Trophoblast cell (in vitro differentiated cells and primary cell): ENCODE measurements around the gene SREBF1.
"Not testable (repeated sequence)": the region's sequence is repeated elsewhere in the genome, so short reads cannot be mapped to it uniquely, and the experiment has no call there.

Source experiments
- DNase-seq, 2 donors: peaks; one replicate each; pipeline ENCODE4 v3.0.0-alpha.2; 2016
- H2AFZ ChIP-seq: 2 replicates; pipeline ENCODE4 v1.6.1; 2013; ENCODE audit warnings: low read length, moderate library complexity, mild to moderate bottlenecking; ENCODE audit not compliant: insufficient read depth, poor library complexity
- H2AK5ac ChIP-seq: 2 replicates; pipeline ENCODE4 v1.6.1; 2013; ENCODE audit warnings: mild to moderate bottlenecking, low read length
- H2BK120ac ChIP-seq: 2 replicates; pipeline ENCODE4 v1.6.1; 2013; ENCODE audit warnings: low read length, mild to moderate bottlenecking, moderate library complexity; ENCODE audit not compliant: insufficient read depth, poor library complexity
- H2BK12ac ChIP-seq: 2 replicates; pipeline ENCODE4 v1.6.1; 2013; ENCODE audit warnings: mild to moderate bottlenecking, low read length, moderate library complexity
- H2BK5ac ChIP-seq: 2 replicates; pipeline ENCODE4 v1.6.1; 2013; ENCODE audit warnings: low read length, low read depth, moderate library complexity, mild to moderate bottlenecking; ENCODE audit not compliant: poor library complexity
- H3K14ac ChIP-seq: 2 replicates; pipeline ENCODE4 v1.6.1; 2013; ENCODE audit warnings: mild to moderate bottlenecking, low read length
- H3K18ac ChIP-seq: 2 replicates; pipeline ENCODE4 v1.6.1; 2013; ENCODE audit warnings: mild to moderate bottlenecking, low read length
- H3K23ac ChIP-seq: 2 replicates; pipeline ENCODE4 v1.6.1; 2013; ENCODE audit warnings: low read length
- H3K27ac ChIP-seq: 2 replicates; pipeline ENCODE4 v1.5.1; 2013; ENCODE audit warnings: low read depth, mild to moderate bottlenecking, inconsistent platforms, low read length, moderate library complexity
- H3K27me3 ChIP-seq: 2 replicates; pipeline ENCODE4 v1.6.1; 2013; ENCODE audit warnings: inconsistent platforms, mild to moderate bottlenecking, low read length, moderate library complexity; ENCODE audit not compliant: insufficient read depth
- H3K36me3 ChIP-seq, 2 experiments: 1 replicate in 1 of 2; 2 replicates in 1 of 2; pipeline ENCODE4 v1.6.1; 2013; ENCODE audit warnings: low read length in 2 of 2, mild to moderate bottlenecking in 2 of 2, moderate library complexity in 1 of 2; ENCODE audit not compliant: insufficient read depth in 2 of 2, control insufficient read depth in 1 of 2
- H3K4ac ChIP-seq: 2 replicates; pipeline ENCODE4 v1.6.1; 2013; ENCODE audit warnings: low read depth, mild to moderate bottlenecking, low read length, moderate library complexity
- H3K4me1 ChIP-seq, 2 experiments: 1 replicate in 1 of 2; 2 replicates in 1 of 2; pipeline ENCODE4 v1.6.1; 2013; ENCODE audit warnings: low read length in 2 of 2, mild to moderate bottlenecking in 2 of 2, moderate library complexity in 1 of 2; ENCODE audit not compliant: insufficient read depth in 2 of 2, control insufficient read depth in 1 of 2
- H3K4me2 ChIP-seq: 2 replicates; pipeline ENCODE4 v1.6.1; 2013; ENCODE audit warnings: inconsistent platforms, mild to moderate bottlenecking, low read length, moderate library complexity
- H3K4me3 ChIP-seq: 2 replicates; pipeline ENCODE4 v1.5.1; 2013; ENCODE audit warnings: mild to moderate bottlenecking, low read depth, low read length, inconsistent platforms
- H3K79me1 ChIP-seq: one replicate; pipeline ENCODE4 v1.6.1; 2013; ENCODE audit warnings: low read length
- H3K79me2 ChIP-seq: 2 replicates; pipeline ENCODE4 v1.6.1; 2013; ENCODE audit warnings: low read length, mild to moderate bottlenecking; ENCODE audit not compliant: control insufficient read depth, insufficient read depth, poor library complexity
- H3K9ac ChIP-seq: 2 replicates; pipeline ENCODE4 v1.6.1; 2013; ENCODE audit warnings: mild to moderate bottlenecking, low read length
- H3K9me3 ChIP-seq: 2 replicates; pipeline ENCODE4 v1.6.1; 2013; ENCODE audit warnings: low read depth, mild to moderate bottlenecking, control low read depth, inconsistent platforms, low read length; ENCODE audit not compliant: insufficient read depth
- H4K12ac ChIP-seq: 2 replicates; pipeline ENCODE4 v1.6.1; 2013; ENCODE audit warnings: low read depth, mild to moderate bottlenecking, low read length, moderate library complexity
- H4K8ac ChIP-seq: 2 replicates; pipeline ENCODE4 v1.6.1; 2013; ENCODE audit warnings: low read depth, mild to moderate bottlenecking, low read length, moderate library complexity
- H4K91ac ChIP-seq: one replicate; pipeline ENCODE4 v1.6.1; 2013; ENCODE audit warnings: low read depth, mild to moderate bottlenecking, low read length, moderate library complexity
- WGBS: extraction: QIAGEN DNeasy Blood & Tissue Kit; methylation state at CpG from one replicate; pipeline ENCODE4 v1.1.7; 2013; ENCODE audit warnings: missing lambda C conversion rate; ENCODE audit not compliant: insufficient read length, insufficient coverage; ENCODE audit errors: extremely low coverage; 5-methylcytosine and 5-hydroxymethylcytosine counted together

Gene SREBF1

DNA sequence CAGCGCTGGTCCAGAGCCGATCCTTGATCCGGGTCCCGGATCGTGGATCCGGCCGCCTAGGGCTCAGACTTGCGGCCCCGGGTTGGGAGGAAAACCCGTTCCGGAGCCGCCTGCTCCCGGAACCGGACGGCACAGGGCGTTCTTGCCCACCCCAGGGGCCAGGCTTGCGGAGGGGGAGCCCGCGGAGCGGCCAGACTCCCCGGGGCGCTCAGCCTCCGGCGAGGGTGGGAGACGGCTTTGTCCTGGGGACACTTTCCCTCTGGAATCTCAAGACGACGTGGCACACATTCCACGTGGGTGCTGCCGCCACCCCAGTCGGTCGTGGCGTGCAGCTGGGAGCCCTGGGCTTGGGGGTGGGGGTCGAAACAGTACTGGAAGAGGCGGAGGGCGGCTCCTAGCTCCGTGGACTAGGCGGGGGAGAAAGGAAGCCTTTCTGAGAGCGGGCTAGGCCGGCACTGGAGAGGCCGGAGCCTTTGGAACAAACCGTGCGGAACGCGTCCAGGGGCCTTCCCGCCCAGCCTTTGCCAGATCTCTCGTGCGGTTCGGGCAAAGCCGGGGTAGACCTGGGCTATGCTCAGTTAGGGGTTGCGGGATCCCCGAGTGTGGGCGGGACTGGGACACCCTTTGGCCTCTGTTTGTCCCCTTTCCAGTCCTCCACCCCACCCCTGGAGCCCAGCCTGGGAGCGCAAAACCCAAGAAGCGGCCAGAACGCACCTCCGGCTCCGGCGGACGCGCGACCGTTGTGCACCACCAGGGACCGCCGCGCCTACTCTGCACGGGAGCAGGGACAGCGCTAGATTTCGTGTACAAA, 26.5 kb downstream of the SREBF1 start:
- Histone ChIP-seq H3K27ac (peak overlapping the region; percentile 75), H3K79me2 (peaks cover 2% of the 10 kb centered on the region), H3K79me1 (peaks cover 13% of the 10 kb centered on the region), H3K4ac (no peak overlapping the region), H2AFZ (no peak overlapping the region), H3K4me1 (peaks cover 21 to 29% of the 10 kb centered on the region in 2 experiments), H3K18ac (peak overlapping the region; percentile 79), H4K12ac (peak overlapping the region; percentile 31), H3K23ac (no peak overlapping the region), H2BK120ac (peak overlapping the region; percentile 74), H4K91ac (peak overlapping the region; percentile 80), H2AK5ac (peak overlapping the region; percentile 53), H2BK5ac (peak overlapping the region; percentile 44), H3K9me3 (peaks cover 5% of the 10 kb centered on the region), H2BK12ac (peak overlapping the region; percentile 51), H3K4me3 (no peak overlapping the region), H3K27me3 (no peaks in the 10 kb centered on the region), H3K14ac (peak overlapping the region; percentile 71), H3K9ac (peak overlapping the region; percentile 40), H3K36me3 (peaks cover 55 to 62% of the 10 kb centered on the region in 2 experiments), H3K4me2 (peak overlapping the region; percentile 61), H4K8ac (peak overlapping the region; percentile 79)
- WGBS = no CpG with 5 or more reads among the region's 68 CpGs
- DNase-seq = peak; percentile 76 to 88

DNA sequence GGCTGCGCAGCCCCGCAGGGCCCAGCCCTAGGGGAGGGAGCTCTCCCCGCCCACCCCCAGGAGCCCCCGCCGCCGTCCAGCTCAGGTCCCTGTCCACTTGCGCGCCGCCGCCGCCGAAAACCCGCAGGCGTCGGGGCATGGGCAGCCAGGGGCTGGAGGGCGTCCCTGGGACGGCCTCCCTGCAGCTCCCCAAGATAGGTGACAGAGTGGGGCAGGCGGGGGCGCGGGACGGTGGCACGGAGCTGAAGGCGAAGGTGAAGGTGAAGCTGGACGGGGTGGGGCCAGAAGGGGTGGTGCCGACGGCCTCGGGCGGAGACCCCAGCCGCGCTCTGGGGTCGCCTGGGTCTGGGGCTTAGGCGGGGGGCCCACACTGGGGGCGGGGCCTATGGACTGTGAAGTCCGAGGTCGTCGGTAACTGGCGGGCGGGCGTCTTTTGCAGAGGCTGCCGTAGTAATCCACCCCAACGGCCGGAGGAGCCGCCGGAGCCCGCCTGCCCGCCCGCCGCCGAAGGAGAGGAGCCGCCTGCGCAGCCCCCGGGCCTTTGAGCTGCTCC, 27.2 kb downstream of the SREBF1 start:
- peak overlapping the region; percentile 21 for H3K14ac ChIP-seq
- no CpG with 5 or more reads among the region's 52 CpGs for WGBS

DNA sequence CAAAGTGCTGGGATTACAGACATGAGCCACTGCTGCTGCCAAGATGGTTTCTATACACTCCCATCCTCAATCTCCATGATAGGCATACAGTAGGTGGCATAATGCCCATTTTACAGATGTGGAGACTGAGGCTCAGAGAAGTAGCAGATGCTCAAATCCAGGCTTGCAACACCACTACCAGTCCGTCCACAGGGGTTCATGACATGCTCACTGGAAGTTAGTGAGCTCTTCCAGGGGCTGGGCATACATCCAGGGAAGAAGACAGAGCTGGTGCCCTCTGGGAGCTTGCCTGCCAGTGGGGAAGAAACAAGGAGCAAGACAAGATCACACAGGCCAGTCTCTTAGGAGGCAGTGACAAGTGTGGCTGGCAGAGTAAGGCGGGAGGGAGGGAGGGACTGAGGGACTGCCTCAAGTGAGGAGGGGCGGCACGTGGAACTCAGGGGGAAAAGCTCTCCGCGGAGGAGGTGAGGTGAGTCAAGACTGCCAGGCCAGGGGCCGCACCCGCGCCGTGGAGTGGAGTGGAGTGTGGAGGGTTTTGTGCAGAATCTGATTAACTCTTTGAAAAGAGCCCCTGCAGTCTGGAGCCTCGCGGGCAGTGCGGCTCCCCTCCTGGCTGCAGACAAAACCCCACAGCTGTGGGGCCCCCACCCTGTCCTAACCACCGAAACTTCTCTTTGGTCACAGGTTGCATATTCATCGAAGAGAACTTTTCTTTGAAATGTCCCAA, 27.9 kb downstream of the SREBF1 start:
- Histone ChIP-seq H3K4me2 (no peak overlapping the region), H3K9ac (no peak overlapping the region), H3K79me1 (peaks cover 13% of the 10 kb centered on the region), H4K12ac (no peak overlapping the region), H2AK5ac (no peak overlapping the region), H3K4ac (no peak overlapping the region), H3K27ac (no peak overlapping the region), H3K23ac (no peak overlapping the region), H3K18ac (no peak overlapping the region), H3K4me3 (no peak overlapping the region), H4K8ac (no peak overlapping the region), H2AFZ (no peak overlapping the region), H3K9me3 (peaks cover 5% of the 10 kb centered on the region), H3K36me3 (peaks cover 51 to 55% of the 10 kb centered on the region in 2 experiments), H3K14ac (no peak overlapping the region), H4K91ac (no peak overlapping the region), H2BK120ac (no peak overlapping the region), H2BK12ac (no peak overlapping the region), H3K79me2 (peaks cover 2% of the 10 kb centered on the region), H2BK5ac (no peak overlapping the region), H3K27me3 (no peaks in the 10 kb centered on the region), H3K4me1 (peaks cover 21 to 29% of the 10 kb centered on the region in 2 experiments)
- DNase-seq = no peak
- no CpG with 5 or more reads among the region's 15 CpGs for WGBS

More for the DNA sequence above, 27.2 kb downstream of the SREBF1 start:
- H4K12ac ChIP-seq = peak overlapping the region; percentile 49
- H3K4me3 ChIP-seq = no peak overlapping the region
- H3K4me2 ChIP-seq = peak overlapping the region; percentile 61
- no peak for DNase-seq
- H3K18ac ChIP-seq = peak overlapping the region; percentile 79
- H3K4ac ChIP-seq = peak overlapping the region; percentile 4
- H2BK120ac ChIP-seq = peak overlapping the region; percentile 74
- no peak overlapping the region for H3K23ac ChIP-seq
- H4K8ac ChIP-seq = peak overlapping the region; percentile 79
- H3K79me2 ChIP-seq = peaks cover 2% of the 10 kb centered on the region
- no peak overlapping the region for H2AFZ ChIP-seq
- peaks cover 52 to 56% of the 10 kb centered on the region in 2 experiments for H3K36me3 ChIP-seq
- no peak overlapping the region for H3K9ac ChIP-seq
- H3K9me3 ChIP-seq = peaks cover 5% of the 10 kb centered on the region
- no peak overlapping the region for H2AK5ac ChIP-seq
- H3K4me1 ChIP-seq = peaks cover 21 to 29% of the 10 kb centered on the region in 2 experiments
- H2BK12ac ChIP-seq = no peak overlapping the region
- no peaks in the 10 kb centered on the region for H3K27me3 ChIP-seq
- H3K79me1 ChIP-seq = peaks cover 13% of the 10 kb centered on the region
- peak overlapping the region; percentile 75 for H3K27ac ChIP-seq
- peak overlapping the region; percentile 80 for H4K91ac ChIP-seq
- peak overlapping the region; percentile 44 for H2BK5ac ChIP-seq

DNA sequence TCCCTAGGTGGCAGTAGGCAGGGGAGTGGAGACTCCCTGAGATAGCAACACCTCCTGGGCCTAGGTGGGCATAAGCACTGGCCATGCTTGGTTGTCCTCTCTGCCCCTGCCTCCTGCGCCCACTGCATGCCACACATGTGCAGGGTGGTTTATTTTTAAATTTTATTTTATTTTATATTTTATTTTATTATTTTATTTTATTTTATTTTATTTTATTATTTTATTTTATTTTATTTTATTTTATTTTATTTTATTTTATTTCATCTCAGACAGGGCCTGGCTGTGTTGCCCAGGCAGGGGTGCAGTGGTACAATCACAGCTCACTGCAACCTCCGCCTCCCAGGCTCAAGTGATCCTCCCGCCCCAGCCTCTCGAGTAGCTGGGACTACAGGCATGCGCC, 28.6 kb downstream of the SREBF1 start:
- H2AFZ ChIP-seq, H2AK5ac ChIP-seq: not testable (repeated sequence)
- no CpG with 5 or more reads among the region's 5 CpGs for WGBS

More for the DNA sequence above, 28.6 kb downstream of the SREBF1 start:
- not testable (repeated sequence) for H4K8ac ChIP-seq, H3K4me3 ChIP-seq, H3K79me2 ChIP-seq, H3K27me3 ChIP-seq, DNase-seq, H3K27ac ChIP-seq, H2BK12ac ChIP-seq, H3K18ac ChIP-seq, H2BK5ac ChIP-seq, H3K9me3 ChIP-seq, H3K4me2 ChIP-seq, H3K9ac ChIP-seq, H4K12ac ChIP-seq, H3K4ac ChIP-seq, H3K23ac ChIP-seq, H2BK120ac ChIP-seq, H4K91ac ChIP-seq, H3K14ac ChIP-seq
- H3K79me1 ChIP-seq = peaks cover 13% of the 10 kb centered on the region
- H3K36me3 ChIP-seq = peaks cover 51 to 55% of the 10 kb centered on the region in 2 experiments
- peaks cover 21 to 29% of the 10 kb centered on the region in 2 experiments for H3K4me1 ChIP-seq
